GM18505 (cell line): Measurements from ENCODE around the gene BCKDK.
A peak's percentile ranks its signal among the peaks of the same experiment; 100 is the strongest.

Experiments
- ATAC-seq: cut with Tn5 transposase; IDR thresholded peaks from one replicate; pipeline ENCODE4 v1.9.1; 2021; ENCODE audit not compliant: unreplicated experiment
- POLR2A ChIP-seq: IDR thresholded peaks from 4 replicates; pipeline ENCODE4 v1.6.1; 2011; ENCODE audit warnings: borderline replicate concordance; ENCODE audit not compliant: insufficient read depth, insufficient read length; ENCODE audit errors: extremely low read depth

The BCKDK gene

DNA sequence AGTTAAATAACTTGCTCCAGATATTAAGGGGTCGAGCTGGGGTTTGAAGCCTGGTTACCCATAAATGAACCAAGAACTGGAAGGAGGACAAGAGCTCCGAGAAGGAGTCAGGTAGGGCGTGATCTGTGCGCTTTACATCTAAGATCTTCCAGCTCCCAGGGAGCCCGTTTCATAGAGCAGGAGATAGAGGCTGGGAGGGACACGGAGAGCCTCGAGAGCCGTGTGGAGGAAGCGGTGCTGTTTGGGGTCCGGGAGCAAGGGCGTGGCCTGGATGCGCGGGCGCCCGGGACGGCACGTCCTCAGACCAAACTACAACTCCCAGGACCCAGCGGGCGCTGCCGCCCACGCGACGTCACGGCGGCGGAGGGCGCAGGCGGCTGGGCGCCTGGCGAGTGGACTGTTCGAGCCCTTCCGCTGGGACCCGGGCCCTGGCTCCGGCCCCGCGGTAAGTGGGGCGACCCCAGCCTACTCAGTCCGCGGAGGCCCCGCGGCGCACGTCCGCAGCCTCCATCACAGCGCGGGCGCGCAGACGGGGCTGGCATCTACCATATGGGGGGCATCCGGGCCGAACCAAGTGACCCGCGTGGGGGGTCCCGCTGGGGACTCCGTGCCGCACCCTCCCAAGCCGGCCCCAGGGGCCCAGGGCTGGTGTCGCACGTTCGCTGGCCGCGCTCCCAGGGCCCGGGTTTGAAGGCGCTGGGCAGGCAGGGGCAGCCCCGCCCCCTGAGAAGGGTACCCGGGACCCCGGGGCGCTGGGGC, at the start of gene BCKDK:
Gene BCKDK, plus strand, starts transcription at position 352 of the 759 bp plus-strand sequence. CDS start 838 bp downstream, outside the sequence.
- peak; percentile 85 for ATAC-seq

DNA sequence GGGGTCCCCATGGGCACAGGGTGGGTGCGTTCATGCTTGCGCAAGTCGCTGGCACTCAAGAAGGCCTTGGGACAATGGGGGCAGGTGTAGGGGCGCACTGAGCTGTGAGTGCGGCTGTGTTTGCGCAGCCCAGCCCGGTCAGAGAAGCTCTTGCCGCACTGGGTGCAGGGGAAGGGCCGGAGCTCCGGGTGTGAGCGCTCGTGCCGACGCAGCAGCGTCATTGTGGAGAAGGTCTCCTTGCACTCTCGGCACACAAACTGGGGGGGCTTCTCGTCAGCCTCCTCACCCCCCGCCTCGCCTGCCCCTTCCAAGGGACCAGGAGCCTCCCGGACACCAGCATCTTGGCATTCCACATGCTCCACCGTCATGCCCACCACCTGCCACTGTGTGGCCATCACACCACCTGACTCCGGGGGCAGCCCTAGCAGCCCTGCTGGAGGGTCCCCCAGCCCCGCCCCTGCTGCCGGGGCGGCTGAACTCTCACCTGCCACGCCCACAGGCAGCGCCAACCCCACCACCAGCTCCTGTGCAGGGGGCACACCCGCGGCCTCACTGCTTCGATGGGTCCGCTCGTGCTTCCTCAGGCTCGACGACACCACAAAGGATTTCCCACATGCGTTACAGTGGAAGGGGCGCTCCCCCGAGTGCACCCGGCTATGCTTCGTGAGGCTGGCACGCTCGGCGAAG, 46.9 kb upstream of the BCKDK start:
- no peak for TF ChIP-seq POLR2A
- ATAC-seq: no peak

More for the DNA sequence above, at the start of gene BCKDK:
- peak; percentile 77 for TF ChIP-seq POLR2A

GRCh38 chr16:31061813-31062440, 46.3 kb upstream of the BCKDK start:
- no peak for TF ChIP-seq POLR2A
- ATAC-seq: no peak

DNA sequence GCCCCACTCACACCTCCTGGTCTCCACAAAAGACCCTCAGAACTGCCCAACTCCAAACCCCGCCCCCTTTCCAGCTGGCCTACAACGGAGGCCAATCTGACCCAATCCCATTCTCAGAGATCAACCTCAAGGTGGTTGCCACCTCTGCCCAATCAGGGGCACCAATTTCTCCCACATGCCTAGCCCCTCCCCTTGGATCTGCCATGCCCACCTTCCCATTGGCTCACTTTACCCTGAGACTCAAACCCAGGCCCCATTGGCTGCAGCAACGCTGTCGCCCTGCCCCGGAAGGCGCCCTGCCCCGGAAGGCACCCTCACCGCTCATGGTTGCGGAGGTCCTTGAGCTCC, 44.7 kb upstream of the BCKDK start:
- no peak for ATAC-seq
- TF ChIP-seq POLR2A: no peak

- ATAC-seq: no peak
- TF ChIP-seq POLR2A: no peak
Measured at GRCh38 chr16:31063843-31064611, 44.2 kb upstream of the BCKDK start.

GRCh38 chr16:31064882-31065461, 43.2 kb upstream of the BCKDK start:
- no peak for ATAC-seq
- no peak for TF ChIP-seq POLR2A

- TF ChIP-seq POLR2A: no peak
- no peak for ATAC-seq
Measured at GRCh38 chr16:31067342-31067741, 40.8 kb upstream of the BCKDK start.

DNA sequence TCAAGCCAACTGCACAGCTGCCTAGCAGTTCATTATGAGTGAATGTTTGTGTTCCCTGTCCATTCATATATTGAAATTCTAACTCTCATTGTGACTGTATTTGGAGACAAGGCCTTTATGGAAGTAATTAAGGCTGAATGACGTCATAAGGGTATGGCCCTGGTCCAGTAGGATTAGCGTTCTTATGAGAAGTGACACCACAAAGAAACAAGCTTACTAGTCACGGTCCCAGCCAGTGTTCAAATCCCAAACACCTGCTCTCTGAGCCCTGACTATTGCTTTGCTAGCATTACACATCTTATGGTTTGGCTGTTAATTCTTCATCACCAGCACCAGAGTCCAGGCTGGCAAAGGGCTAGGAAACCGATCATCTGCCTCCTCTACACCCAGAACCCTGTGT, 36.3 kb upstream of the BCKDK start:
- no peak for TF ChIP-seq POLR2A
- no peak for ATAC-seq

DNA sequence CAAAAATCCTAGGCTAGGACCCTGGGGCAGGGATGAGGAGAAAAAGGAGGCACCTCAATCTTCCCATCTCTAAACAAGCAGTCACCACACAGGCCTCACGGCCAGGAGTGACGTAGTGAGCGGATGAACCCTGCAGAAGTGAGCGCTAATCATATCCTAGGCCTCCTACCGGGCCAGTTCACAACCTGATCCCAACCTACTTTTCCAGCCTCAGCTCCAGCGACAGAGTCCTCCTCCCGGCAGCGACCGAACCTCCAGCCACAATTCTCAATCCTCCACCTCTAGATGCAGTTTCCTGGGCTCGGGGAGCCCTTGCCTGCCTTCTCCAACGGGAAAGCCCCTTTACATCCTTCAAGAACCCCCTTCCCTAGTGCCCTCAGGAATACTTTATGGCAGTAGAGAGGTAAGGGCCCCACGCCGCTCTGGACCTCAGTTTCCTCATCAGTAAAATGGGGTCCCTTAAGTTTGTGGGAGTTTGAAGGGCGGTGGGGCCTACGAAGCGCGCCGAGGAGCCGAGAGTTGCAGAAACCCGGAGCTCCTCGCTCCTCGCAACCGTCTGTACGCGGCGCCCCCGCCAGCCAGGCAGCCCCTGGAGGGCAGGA, 35.5 kb upstream of the BCKDK start:
- TF ChIP-seq POLR2A: no peak
- ATAC-seq: peak; percentile 2

- TF ChIP-seq POLR2A: no peak
- ATAC-seq: peak; percentile 51
Measured at GRCh38 chr16:31073142-31073969, 34.8 kb upstream of the BCKDK start.

DNA sequence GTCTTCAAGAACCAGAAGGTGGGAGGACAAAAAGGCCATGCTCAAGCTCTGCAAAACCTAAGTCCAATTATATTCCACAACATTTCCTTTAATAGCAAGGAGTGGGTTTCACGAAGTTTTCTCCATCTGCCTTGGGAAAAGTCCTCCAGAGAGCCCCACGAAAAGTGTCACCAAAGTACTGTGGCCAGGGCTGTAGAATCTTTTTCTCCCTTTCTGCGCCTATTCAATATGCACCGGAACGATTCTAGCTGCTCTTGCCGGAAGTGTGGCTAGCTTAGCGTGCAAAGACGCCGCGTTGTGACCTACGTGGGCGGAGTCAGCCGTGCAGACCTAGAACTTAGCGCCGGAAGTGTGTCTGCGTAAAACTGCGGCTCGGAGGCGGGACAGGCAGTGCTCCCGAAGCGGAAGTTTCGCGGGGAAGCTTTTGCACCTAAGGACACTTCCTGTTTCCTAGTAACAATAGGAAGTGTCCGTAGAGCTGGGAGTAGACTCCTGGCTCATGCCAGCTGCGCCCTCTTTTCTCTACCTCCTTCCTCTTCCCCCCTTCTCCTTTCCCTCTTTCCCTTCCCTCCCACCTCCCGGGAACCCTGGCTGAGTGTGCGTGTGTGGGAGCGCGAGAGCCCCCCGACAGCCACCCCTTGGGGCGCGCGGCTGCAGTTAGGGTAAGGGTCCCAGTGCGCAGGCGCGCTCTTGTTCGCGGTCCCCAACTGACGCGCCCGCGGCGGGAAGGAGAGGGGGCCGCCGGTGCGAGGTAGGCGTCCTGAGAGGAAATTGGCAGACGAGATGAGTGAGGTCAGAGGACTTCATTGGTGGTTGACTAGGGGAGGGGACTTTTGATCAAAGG, 34.0 kb upstream of the BCKDK start, which contains the start of the genes ZNF646 and ZNF668:
Gene ZNF646, plus strand, starts transcription at position 453 of the 844 bp plus-strand sequence. CDS start 1,903 bp downstream, outside the sequence.
Gene ZNF668, minus strand, starts transcription at position 271 of the 844 bp plus-strand sequence. CDS start 9,781 bp downstream, outside the sequence.
- peak; percentile 93 for TF ChIP-seq POLR2A
- peak; percentile 57 for ATAC-seq
